IMR-90 (cell line): ENCODE data around the gene UBL4B. TPM values are rescaled to one million over a fixed set of nuclear protein-coding genes. Genes with fewer than 3 reads are reported as not detected.

Source experiments
- ATAC-seq: fragments of 200-7000 bp; cut with Tn5 transposase; 2 replicates; pipeline ENCODE4 v1.9.1; 2020; ENCODE audit warnings: low read depth, mild to moderate bottlenecking, moderate library complexity
- BruUV-seq: library from RNA; stranded (reverse); fragments of 400-500 nt; replicated peaks from 2 replicates; lab custom pipeline; 2021; lab: Mats Ljungman, UMichigan
- CTCF ChIA-PET: fragments of 300-600 bp; formaldehyde crosslinking; extraction: SDS; loops from one replicate; lab custom pipeline; 2021; ENCODE audit warnings: antibody characterized with exemption; lab: Yijun Ruan, JAX
- POLR2A ChIA-PET: fragments of 300-600 bp; sonication (Branson Sonifier 250); formaldehyde crosslinking; loops from one replicate; lab custom pipeline; 2022; ENCODE audit warnings: antibody characterized with exemption; ENCODE audit not compliant: unreplicated experiment; lab: Charles Lee
- DNase-seq: peaks from one replicate; pipeline ENCODE4 v3.0.0; 2013
- H2AFZ ChIP-seq: replicated peaks from 2 replicates; pipeline ENCODE3; 2013; ENCODE audit warnings: low read length, mild to moderate bottlenecking; ENCODE audit not compliant: poor library complexity
- H2AK5ac ChIP-seq: 2 replicates; pipeline ENCODE4 v1.6.1; 2013; ENCODE audit warnings: low read depth, low read length, inconsistent platforms
- H2AK9ac ChIP-seq: replicated peaks from 2 replicates; pipeline ENCODE3; 2013; ENCODE audit warnings: mild to moderate bottlenecking, low read depth, low read length, moderate library complexity; ENCODE audit not compliant: poor library complexity
- H2BK120ac ChIP-seq: 2 replicates; pipeline ENCODE4 v1.6.1; 2013; ENCODE audit warnings: low read depth, low read length, inconsistent platforms
- H2BK15ac ChIP-seq: 3 replicates; pipeline ENCODE4 v1.6.1; 2013; ENCODE audit warnings: low read depth, low read length, inconsistent platforms
- H2BK20ac ChIP-seq: 2 replicates; pipeline ENCODE4 v1.6.1; 2013; ENCODE audit warnings: low read depth, mild to moderate bottlenecking, inconsistent platforms, low read length, moderate library complexity
- H2BK5ac ChIP-seq: 2 replicates; pipeline ENCODE4 v1.6.1; 2013; ENCODE audit warnings: mild to moderate bottlenecking, low read depth, low read length, inconsistent platforms; ENCODE audit not compliant: poor library complexity, severe bottlenecking
- H3K14ac ChIP-seq: replicated peaks from 2 replicates; pipeline ENCODE4 v1.6.1; 2013; ENCODE audit warnings: low read depth, low read length, inconsistent platforms
- H3K18ac ChIP-seq: 2 replicates; pipeline ENCODE4 v1.6.1; 2013; ENCODE audit warnings: low read depth, low read length, control low read depth
- H3K23ac ChIP-seq: 2 replicates; pipeline ENCODE4 v1.6.1; 2013; ENCODE audit warnings: low read depth, low read length, inconsistent platforms
- H3K27ac ChIP-seq: 2 replicates; pipeline ENCODE4 v1.5.1; 2013; ENCODE audit warnings: mild to moderate bottlenecking, control low read depth, low read length; ENCODE audit not compliant: insufficient read depth
- H3K27me3 ChIP-seq: 2 replicates; pipeline ENCODE4 v1.6.1; 2013; ENCODE audit warnings: low read length; ENCODE audit not compliant: control insufficient read depth, insufficient read depth
- H3K36me3 ChIP-seq: 2 replicates; pipeline ENCODE4 v1.6.1; 2013; ENCODE audit warnings: low read length, mixed read lengths; ENCODE audit not compliant: control insufficient read depth, insufficient read depth
- H3K4ac ChIP-seq: 2 replicates; pipeline ENCODE4 v1.6.1; 2013; ENCODE audit warnings: low read depth, low read length, inconsistent platforms
- H3K4me1 ChIP-seq: 2 replicates; pipeline ENCODE4 v1.6.1; 2013; ENCODE audit warnings: low read length, mixed read lengths; ENCODE audit not compliant: control insufficient read depth, insufficient read depth
- H3K4me2 ChIP-seq: 2 replicates; pipeline ENCODE4 v1.6.1; 2013; ENCODE audit warnings: low read depth, mild to moderate bottlenecking, control low read depth, low read length, moderate library complexity
- H3K4me3 ChIP-seq: 2 replicates; pipeline ENCODE4 v1.5.1; 2013; ENCODE audit warnings: low read depth, mild to moderate bottlenecking, control low read depth, low read length, moderate library complexity; ENCODE audit not compliant: insufficient read depth
- H3K56ac ChIP-seq: 2 replicates; pipeline ENCODE4 v1.6.1; 2013; ENCODE audit warnings: low read length, inconsistent platforms; ENCODE audit not compliant: insufficient read depth; ENCODE audit errors: extremely low read depth
- H3K79me1 ChIP-seq, 2 experiments: 2 replicates each; pipeline ENCODE4 v1.6.1; 2013; ENCODE audit warnings: low read length in 2 of 2, inconsistent platforms in 1 of 2, low read depth in 1 of 2
- H3K9ac ChIP-seq: 2 replicates; pipeline ENCODE4 v1.6.1; 2013; ENCODE audit warnings: low read depth, low read length, control low read depth
- H3K9me1 ChIP-seq: 2 replicates; pipeline ENCODE4 v1.6.1; 2013; ENCODE audit warnings: low read length, inconsistent platforms; ENCODE audit not compliant: insufficient read depth
- H3K9me3 ChIP-seq: 2 replicates; pipeline ENCODE4 v1.6.1; 2013; ENCODE audit warnings: low read length; ENCODE audit not compliant: control insufficient read depth, insufficient read depth
- H4K20me1 ChIP-seq: 2 replicates; pipeline ENCODE4 v1.6.1; 2013; ENCODE audit warnings: low read length, inconsistent platforms; ENCODE audit not compliant: insufficient read depth
- H4K5ac ChIP-seq: 2 replicates; pipeline ENCODE4 v1.6.1; 2013; ENCODE audit warnings: mild to moderate bottlenecking, low read depth, low read length, control low read depth
- H4K8ac ChIP-seq, 2 experiments: 2 replicates each; pipeline ENCODE4 v1.6.1; 2013; ENCODE audit warnings: low read depth in 2 of 2, low read length in 2 of 2, control low read depth in 1 of 2, inconsistent platforms in 1 of 2
- H4K91ac ChIP-seq: 2 replicates; pipeline ENCODE4 v1.6.1; 2013; ENCODE audit warnings: low read depth, low read length, inconsistent platforms; ENCODE audit not compliant: insufficient read depth
- BHLHE40 ChIP-seq: fragments of 150-350 bp; IDR thresholded peaks from 2 replicates; pipeline ENCODE4 v1.6.1; 2016; ENCODE audit warnings: mild to moderate bottlenecking, low read depth, low read length
- CEBPB ChIP-seq: IDR thresholded peaks from 2 replicates; pipeline ENCODE4 v1.6.1; 2012; ENCODE audit warnings: low read depth, low read length, improper control_type of control experiment
- CTCF ChIP-seq: conservative IDR thresholded peaks from 2 replicates; pipeline ENCODE4 v1.5.1; 2012; ENCODE audit warnings: mild to moderate bottlenecking, low read depth, low read length, improper control_type of control experiment
- FOS ChIP-seq: fragments of 150-350 bp; IDR thresholded peaks from 2 replicates; pipeline ENCODE4 v1.6.1; 2016; ENCODE audit warnings: low read depth, low read length
- MXI1 ChIP-seq: IDR thresholded peaks from 2 replicates; pipeline ENCODE4 v1.6.1; 2012; ENCODE audit warnings: low read depth, mild to moderate bottlenecking, low read length, moderate library complexity, borderline replicate concordance
- POLR2A ChIP-seq: IDR thresholded peaks from 2 replicates; pipeline ENCODE4 v1.6.1; 2012; ENCODE audit warnings: mild to moderate bottlenecking, low read depth, low read length
- RCOR1 ChIP-seq: IDR thresholded peaks from 2 replicates; pipeline ENCODE4 v1.6.1; 2012; ENCODE audit warnings: mild to moderate bottlenecking, low read length, improper control_type of control experiment; ENCODE audit not compliant: insufficient replicate concordance
- RFX5 ChIP-seq: IDR thresholded peaks from 2 replicates; pipeline ENCODE4 v1.8.0; 2012; ENCODE audit warnings: low read depth, mild to moderate bottlenecking, low read length, moderate library complexity
- SMC3 ChIP-seq: fragments of 150-350 bp; IDR thresholded peaks from 2 replicates; pipeline ENCODE4 v1.6.1; 2016; ENCODE audit warnings: low read depth, mild to moderate bottlenecking, antibody characterized with exemption, low read length, moderate library complexity
- USF2 ChIP-seq: fragments of 150-350 bp; IDR thresholded peaks from 2 replicates; pipeline ENCODE4 v1.6.1; 2017; ENCODE audit warnings: mild to moderate bottlenecking, antibody characterized with exemption, low read length, low read depth
- WGBS, 2 experiments: methylation state at CpG; one replicate each; pipeline versions ENCODE4 v1.1.5 to v1.1.7; 2013; ENCODE audit warnings: missing lambda C conversion rate in 2 of 2; ENCODE audit not compliant: insufficient read length in 1 of 2; ENCODE audit errors: extremely low coverage in 2 of 2; 5-methylcytosine and 5-hydroxymethylcytosine counted together
- dilution Hi-C: fragments of 300-500 bp; cut with HindIII; formaldehyde crosslinking; loops from one replicate; pipeline ENCODE4 v1.14.3; 2018; ENCODE audit warnings: low sequenced_read_pairs; ENCODE audit not compliant: unreplicated experiment
- in situ Hi-C: fragments of 300-500 bp; cut with MboI; formaldehyde crosslinking; loops from 3 replicates; pipeline ENCODE4 v1.14.3; 2019; ENCODE audit warnings: low sequenced_read_pairs, inconsistent platforms, mixed read lengths
- intact Hi-C: fragments of 100-400 bp; cut with micrococcal nuclease; formaldehyde crosslinking; loops from 2 replicates; pipeline ENCODE4 v1.10.0; 2022
- polyA plus RNA-seq, 3 experiments: library from polyadenylated mRNA; depleted of rRNA; stranded (reverse); fragments of >200 nt; gene quantifications; 2 replicates each; pipeline ENCODE4 v1.2.3, GENCODE V29; 2012; ENCODE audit warnings: low replicate concordance in 1 of 3
- total RNA-seq: library from RNA; depleted of rRNA; stranded (reverse); fragments of >200 nt; gene quantifications from 2 replicates; pipeline ENCODE4 v1.2.3, GENCODE V29; 2012

UBL4B gene
- total and polyA plus RNA-seq, 2 of the 4 experiments (the other 2 are of a cell fraction), result not detected

GRCh38 chr1:110091791-110092190, 20.5 kb upstream of the UBL4B start:
- DNase-seq, result peak; percentile 25
- intact Hi-C loops, result no loop called here
- WGBS, 2 experiments, result no CpG with 5 or more reads among the region's 3 CpGs

More at GRCh38 chr1:110091791-110092190, 20.5 kb upstream of the UBL4B start:
- ChIA-PET POLR2A (interaction anchor here (0.9 kb wide), 1 partner anchor 57 kb away, joined by 3 read pairs; the partner anchor contains the start of gene STRIP1), CTCF (interaction anchor here (1.0 kb wide), 1 partner anchor 38 kb away, joined by 3 read pairs; no protein-coding TSS in a partner anchor)
- Histone ChIP-seq H3K4me3 (no peak overlapping the region), H3K18ac (no peak overlapping the region), H2AK5ac (no peak overlapping the region), H3K27ac (no peak overlapping the region), H4K91ac (no peak overlapping the region), H2BK120ac (no peak overlapping the region), H3K36me3 (no peaks in the 10 kb centered on the region), H2BK15ac (no peak overlapping the region), H3K4me2 (no peak overlapping the region), H4K8ac (no peak overlapping the region), H3K79me1 (no peaks in the 10 kb centered on the region), H3K56ac (no peak overlapping the region), H3K27me3 (peaks cover 64% of the 10 kb centered on the region), H2BK5ac (no peak overlapping the region), H3K4ac (no peak overlapping the region), H2AFZ (no peak overlapping the region), H2AK9ac (no peak overlapping the region), H3K9me3 (peaks cover 3% of the 10 kb centered on the region), H2BK20ac (no peak overlapping the region), H3K9me1 (no peaks in the 10 kb centered on the region; the same call in 1 of the 2 replicates), H3K14ac (no peak overlapping the region), H4K20me1 (no peaks in the 10 kb centered on the region), H3K4me1 (no peaks in the 10 kb centered on the region; the same call in 1 of the 2 replicates), H3K9ac (no peak overlapping the region), H3K23ac (no peak overlapping the region), H4K5ac (no peak overlapping the region)
- ATAC-seq, result 0 out of 2 replicates have a peak, but pooled peaks have one; percentile 9
- BruUV-seq, result no TSS peak
- no peak for TF ChIP-seq USF2
- no peak for TF ChIP-seq POLR2A
- TF ChIP-seq RFX5, result no peak
- no peak for TF ChIP-seq CEBPB
- TF ChIP-seq CTCF, result no peak
- TF ChIP-seq MXI1, result no peak
- TF ChIP-seq BHLHE40, result no peak
- no peak for TF ChIP-seq RCOR1
- no peak for TF ChIP-seq FOS
- TF ChIP-seq SMC3, result no peak
- in situ Hi-C loops, result no loop called here
- dilution Hi-C loops, result no loop called here
